A549 treated with AZD9567 at 1 μM for 4 hours (cell line): ENCODE measurements around the gene DEPDC5. TPM values are rescaled to one million over a fixed set of nuclear protein-coding genes. Genes with fewer than 3 reads are reported as not detected.

Experiments used
- total RNA-seq: library from RNA; stranded (reverse); fragments of 200-300 nt; extraction: Qiagen RNA extraction; gene quantifications from 5 replicates; pipeline ENCODE4 v1.2.3, GENCODE V29; 2022; ENCODE audit not compliant: insufficient read depth

DEPDC5 gene
- 4.2 to 10.0 TPM (median 4.3 TPM) in 5 replicates for total RNA-seq

GRCh38 chr22:31753634-31754501 is at the start of gene DEPDC5:
Gene DEPDC5, plus strand, starts transcription at chr22:31754019. Its CDS starts 903 bp downstream, at chr22:31754922.

DNA sequence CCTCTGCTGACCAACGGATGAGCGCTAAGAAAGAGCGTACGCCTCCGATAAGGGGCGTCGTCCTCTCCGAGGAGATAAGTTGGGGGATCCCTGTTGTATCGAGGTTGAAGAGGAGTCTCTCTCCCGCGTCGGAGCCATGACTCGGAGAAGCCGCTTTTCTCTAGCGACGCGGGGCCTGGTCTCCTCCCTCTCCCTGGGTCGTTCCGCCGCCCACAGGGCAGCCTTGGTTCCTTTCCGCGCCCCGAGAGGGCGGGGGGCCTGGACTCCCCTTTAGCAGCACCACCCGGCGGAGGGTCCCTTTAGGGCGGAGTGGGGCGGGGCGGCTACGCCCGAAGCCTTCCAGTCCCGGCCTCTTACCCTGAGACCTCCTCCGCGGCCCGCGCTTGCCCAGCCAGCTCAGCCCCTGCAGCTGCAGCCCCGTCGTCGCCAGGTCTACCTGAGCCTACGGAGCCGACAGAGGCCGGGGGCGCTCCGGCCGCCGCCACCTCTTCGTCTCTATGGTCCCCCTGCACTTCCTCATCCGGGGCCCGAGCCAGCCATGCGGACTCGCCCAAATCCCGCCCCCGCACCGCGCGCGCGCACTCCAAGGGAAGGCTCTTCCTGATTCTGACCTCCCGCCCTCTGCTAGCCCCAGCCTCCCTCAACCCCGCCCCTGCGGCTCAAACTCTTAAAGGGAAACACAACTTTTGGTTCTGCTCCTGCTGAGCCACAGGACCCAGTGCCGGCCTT is 4.0 kb upstream of the DEPDC5 start, which contains the start of gene PRR14L:
Gene PRR14L (minus strand): TSS at position 497 of the 729 bp plus-strand sequence. CDS start 11,272 bp downstream, outside the sequence.

GRCh38 chr22:31943978-31944699 is 190.3 kb downstream of the DEPDC5 start, which contains the start of gene YWHAH:
Gene YWHAH, plus strand, starts transcription at chr22:31944535. Its CDS starts 199 bp downstream, at chr22:31944734.

Other genes with a start within 250 kb of the DEPDC5 start
- 17.3 to 31.4 TPM (median 30.1 TPM) in 5 replicates for gene PISD, start 91.8 kb upstream of the DEPDC5 start, total RNA-seq
- gene PRR14L, start 3.9 kb upstream of the DEPDC5 start, total RNA-seq = 3.9 to 6.5 TPM (median 6.0 TPM) in 5 replicates
- gene YWHAH, start 190.5 kb downstream of the DEPDC5 start, total RNA-seq = 133 to 151 TPM (median 147 TPM) in 5 replicates